MM.1S (cell line): ENCODE data around the gene COL6A3.

Experiments used
- DNase-seq: peaks from one replicate; pipeline ENCODE4 v3.0.0-alpha.2; 2015
- H2AFZ ChIP-seq: fragments of 300-600 bp; sonication (generic); 2 replicates; pipeline ENCODE4 v1.6.0; 2016; ENCODE audit warnings: antibody characterized with exemption, low read length
- H3F3A ChIP-seq: fragments of 300-600 bp; sonication (generic); 2 replicates; pipeline ENCODE4 v1.6.1; 2016; ENCODE audit warnings: mild to moderate bottlenecking, antibody characterized with exemption, low read length, moderate library complexity, mixed read lengths; ENCODE audit not compliant: insufficient read depth
- H3K27ac ChIP-seq: fragments of 300-600 bp; sonication (generic); 2 replicates; pipeline ENCODE4 v1.5.1; 2016; ENCODE audit warnings: mild to moderate bottlenecking, low read length
- H3K27me3 ChIP-seq: fragments of 300-600 bp; sonication (generic); replicated peaks from 2 replicates; pipeline ENCODE4 v1.6.0; 2016; ENCODE audit warnings: low read length; ENCODE audit not compliant: insufficient read depth
- H3K36me3 ChIP-seq: fragments of 300-600 bp; sonication (generic); replicated peaks from 2 replicates; pipeline ENCODE4 v1.6.1; 2016; ENCODE audit warnings: mild to moderate bottlenecking, low read length, mixed read lengths; ENCODE audit not compliant: insufficient read depth
- H3K4me1 ChIP-seq: fragments of 300-600 bp; sonication (generic); 2 replicates; pipeline ENCODE4 v1.6.1; 2016; ENCODE audit warnings: low read length, mixed read lengths
- H3K4me2 ChIP-seq: fragments of 300-600 bp; sonication (generic); 2 replicates; pipeline ENCODE4 v1.6.0; 2016; ENCODE audit warnings: low read depth, low read length
- H3K4me3 ChIP-seq: fragments of 300-600 bp; sonication (generic); 2 replicates; pipeline ENCODE4 v1.5.1; 2016; ENCODE audit warnings: low read length, mixed read lengths
- H3K79me2 ChIP-seq: fragments of 300-600 bp; sonication (generic); 2 replicates; pipeline ENCODE4 v1.6.1; 2016; ENCODE audit warnings: mixed run types, low read length, mixed read lengths
- H3K9ac ChIP-seq: fragments of 300-600 bp; sonication (generic); 2 replicates; pipeline ENCODE4 v1.6.1; 2016; ENCODE audit warnings: low read length, mixed read lengths
- H3K9me2 ChIP-seq: fragments of 300-600 bp; sonication (generic); replicated peaks from 2 replicates; pipeline ENCODE4 v1.6.1; 2016; ENCODE audit warnings: mild to moderate bottlenecking, low read length, mixed read lengths; ENCODE audit not compliant: insufficient read depth
- H3K9me3 ChIP-seq: fragments of 300-600 bp; sonication (generic); replicated peaks from 2 replicates; pipeline ENCODE4 v1.6.1; 2016; ENCODE audit warnings: mild to moderate bottlenecking, low read length, mixed read lengths; ENCODE audit not compliant: insufficient read depth
- H4K20me1 ChIP-seq: fragments of 300-600 bp; sonication (generic); 2 replicates; pipeline ENCODE4 v1.6.1; 2016; ENCODE audit warnings: mild to moderate bottlenecking, low read length, moderate library complexity, mixed read lengths; ENCODE audit not compliant: insufficient read depth
- CTCF ChIP-seq: fragments of 300-600 bp; sonication (generic); IDR thresholded peaks from 2 replicates; pipeline ENCODE4 v1.5.1; 2016; ENCODE audit warnings: antibody characterized with exemption, low read length, mixed read lengths
- EZH2 ChIP-seq: fragments of 300-600 bp; sonication (generic); optimal IDR thresholded peaks from 2 replicates; pipeline ENCODE3; 2017; ENCODE audit warnings: low read depth, mild to moderate bottlenecking, antibody characterized with exemption, low read length, mixed read lengths
- EZH2phosphoT487 ChIP-seq: fragments of 300-600 bp; sonication (generic); IDR thresholded peaks from 2 replicates; pipeline ENCODE4 v1.6.1; 2018; ENCODE audit warnings: antibody characterized with exemption, low read length

COL6A3 gene

GRCh38 chr2:237341872-237342271, 72.1 kb downstream of the COL6A3 start:
- Histone ChIP-seq H3K4me1 (no peaks in the 10 kb centered on the region), H3K4me2 (no peak overlapping the region), H3K79me2 (no peaks in the 10 kb centered on the region), H3F3A (no peaks in the 10 kb centered on the region), H4K20me1 (no peaks in the 10 kb centered on the region), H3K4me3 (no peak overlapping the region), H3K9me3 (no peaks in the 10 kb centered on the region), H3K27ac (no peak overlapping the region), H3K36me3 (no peaks in the 10 kb centered on the region), H3K27me3 (no peaks in the 10 kb centered on the region), H3K9ac (no peak overlapping the region), H3K9me2 (no peaks in the 10 kb centered on the region), H2AFZ (no peak overlapping the region)
- no peak for DNase-seq
- TF ChIP-seq EZH2phosphoT487 = no peak

DNA sequence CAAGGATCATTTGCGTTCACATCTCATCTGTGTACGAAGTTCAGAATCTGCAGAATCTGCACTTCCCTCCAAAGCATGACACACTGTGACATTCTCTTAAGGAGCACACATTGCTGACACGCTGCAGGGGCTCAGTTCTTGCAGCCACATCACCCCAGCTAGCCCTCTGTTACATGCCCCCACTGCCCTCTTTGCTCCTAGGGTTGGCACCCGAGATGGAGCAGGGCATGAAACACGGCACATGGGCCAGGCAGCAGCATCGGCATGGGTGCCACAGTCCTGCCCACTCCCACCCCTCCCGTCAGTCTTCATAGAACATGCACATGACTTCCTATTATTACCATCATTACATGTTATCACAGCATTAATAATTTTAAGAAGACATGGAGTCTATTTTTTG, 76.4 kb downstream of the COL6A3 start:
- H3F3A ChIP-seq = no peaks in the 10 kb centered on the region
- no peaks in the 10 kb centered on the region for H3K4me1 ChIP-seq
- H3K79me2 ChIP-seq = no peaks in the 10 kb centered on the region
- no peak overlapping the region for H3K4me3 ChIP-seq
- H4K20me1 ChIP-seq = no peaks in the 10 kb centered on the region
- no peak for DNase-seq
- H3K9ac ChIP-seq = no peak overlapping the region
- H3K4me2 ChIP-seq = no peak overlapping the region
- no peaks in the 10 kb centered on the region for H3K27me3 ChIP-seq
- no peaks in the 10 kb centered on the region for H3K9me3 ChIP-seq
- TF ChIP-seq EZH2 (no peak), EZH2phosphoT487 (no peak), CTCF (no peak)
- H3K36me3 ChIP-seq = no peaks in the 10 kb centered on the region
- H3K27ac ChIP-seq = no peak overlapping the region
- H3K9me2 ChIP-seq = no peaks in the 10 kb centered on the region
- H2AFZ ChIP-seq = no peak overlapping the region

- Histone ChIP-seq H3K4me2 (no peak overlapping the region), H3K9me2 (no peaks in the 10 kb centered on the region), H2AFZ (no peak overlapping the region), H3K4me3 (no peak overlapping the region), H3K36me3 (no peaks in the 10 kb centered on the region), H3K9ac (no peak overlapping the region), H3K79me2 (no peaks in the 10 kb centered on the region), H3K4me1 (no peaks in the 10 kb centered on the region), H3F3A (no peaks in the 10 kb centered on the region), H3K27ac (no peak overlapping the region), H4K20me1 (no peaks in the 10 kb centered on the region), H3K27me3 (no peaks in the 10 kb centered on the region), H3K9me3 (no peaks in the 10 kb centered on the region)
- DNase-seq = no peak
- TF ChIP-seq EZH2 (no peak), EZH2phosphoT487 (no peak), CTCF (no peak)
Observed at GRCh38 chr2:237336131-237336530, 77.8 kb downstream of the COL6A3 start.

GRCh38 chr2:237333748-237334147, 80.2 kb downstream of the COL6A3 start:
- H3K27me3 ChIP-seq = no peaks in the 10 kb centered on the region
- no peak overlapping the region for H3K4me2 ChIP-seq
- H2AFZ ChIP-seq = no peak overlapping the region
- H4K20me1 ChIP-seq = no peaks in the 10 kb centered on the region
- TF ChIP-seq EZH2phosphoT487 = no peak
- TF ChIP-seq CTCF = no peak
- no peak for TF ChIP-seq EZH2
- no peaks in the 10 kb centered on the region for H3K9me2 ChIP-seq
- H3K9me3 ChIP-seq = no peaks in the 10 kb centered on the region
- H3K4me1 ChIP-seq = no peaks in the 10 kb centered on the region
- DNase-seq = no peak
- no peaks in the 10 kb centered on the region for H3K79me2 ChIP-seq
- no peaks in the 10 kb centered on the region for H3K36me3 ChIP-seq
- no peak overlapping the region for H3K27ac ChIP-seq
- no peak overlapping the region for H3K9ac ChIP-seq
- H3F3A ChIP-seq = no peaks in the 10 kb centered on the region
- no peak overlapping the region for H3K4me3 ChIP-seq
